ENCODE data around the gene KRT76.

DNA sequence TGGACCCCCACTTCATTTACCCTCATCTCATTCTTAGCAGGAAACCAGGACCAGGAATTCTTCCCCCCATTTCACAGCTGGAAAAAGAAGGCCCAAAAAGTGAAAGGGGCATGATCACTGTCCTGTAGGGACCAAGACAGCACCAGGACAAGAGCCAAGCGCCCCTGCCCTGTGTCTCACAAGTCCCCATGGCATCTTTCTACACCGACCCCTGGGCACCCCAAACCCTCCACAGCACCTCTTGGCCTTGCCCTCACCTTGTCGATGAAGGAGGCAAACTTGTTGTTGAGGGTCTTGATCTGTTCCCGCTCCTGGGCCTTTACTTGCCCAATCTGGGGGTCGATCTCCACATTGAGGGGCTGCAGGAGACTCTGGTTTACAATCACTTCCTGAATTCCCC lies 710 bp downstream of the KRT76 start:
- TF ChIP-seq, protein P1, sequence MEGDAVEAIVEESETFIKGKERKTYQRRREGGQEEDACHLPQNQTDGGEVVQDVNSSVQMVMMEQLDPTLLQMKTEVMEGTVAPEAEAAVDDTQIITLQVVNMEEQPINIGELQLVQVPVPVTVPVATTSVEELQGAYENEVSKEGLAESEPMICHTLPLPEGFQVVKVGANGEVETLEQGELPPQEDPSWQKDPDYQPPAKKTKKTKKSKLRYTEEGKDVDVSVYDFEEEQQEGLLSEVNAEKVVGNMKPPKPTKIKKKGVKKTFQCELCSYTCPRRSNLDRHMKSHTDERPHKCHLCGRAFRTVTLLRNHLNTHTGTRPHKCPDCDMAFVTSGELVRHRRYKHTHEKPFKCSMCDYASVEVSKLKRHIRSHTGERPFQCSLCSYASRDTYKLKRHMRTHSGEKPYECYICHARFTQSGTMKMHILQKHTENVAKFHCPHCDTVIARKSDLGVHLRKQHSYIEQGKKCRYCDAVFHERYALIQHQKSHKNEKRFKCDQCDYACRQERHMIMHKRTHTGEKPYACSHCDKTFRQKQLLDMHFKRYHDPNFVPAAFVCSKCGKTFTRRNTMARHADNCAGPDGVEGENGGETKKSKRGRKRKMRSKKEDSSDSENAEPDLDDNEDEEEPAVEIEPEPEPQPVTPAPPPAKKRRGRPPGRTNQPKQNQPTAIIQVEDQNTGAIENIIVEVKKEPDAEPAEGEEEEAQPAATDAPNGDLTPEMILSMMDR (IDR thresholded peaks at IDR 0.05): no peak
- TF ChIP-seq, protein P2, sequence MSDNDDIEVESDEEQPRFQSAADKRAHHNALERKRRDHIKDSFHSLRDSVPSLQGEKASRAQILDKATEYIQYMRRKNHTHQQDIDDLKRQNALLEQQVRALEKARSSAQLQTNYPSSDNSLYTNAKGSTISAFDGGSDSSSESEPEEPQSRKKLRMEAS (IDR thresholded peaks at IDR 0.05; ENCODE audit: low read depth): no peak
- TF ChIP-seq ZBTB33 (IDR thresholded peaks at IDR 0.05; ENCODE audit: borderline replicate concordance, low read depth) (no peak), RAD21 (IDR thresholded peaks at IDR 0.05; ENCODE audit: low read length) (no peak), NFIC (IDR thresholded peaks at IDR 0.05; ENCODE audit: borderline replicate concordance) (no peak), EZH2phosphoT487 (IDR thresholded peaks at IDR 0.05; ENCODE audit: borderline replicate concordance, low read depth) (no peak), POLR2AphosphoS5 (IDR thresholded peaks at IDR 0.05; ENCODE audit: low read depth, low read length) (no peak)

Data from SK-N-SH (cell line).